ENCODE data around the gene SBK2. TPM values are rescaled to one million over a fixed set of nuclear protein-coding genes. Genes with fewer than 3 reads are reported as not detected.
A peak's percentile ranks its signal among the peaks of the same experiment; 100 is the strongest.

SBK2 gene
- total and polyA plus RNA-seq, 9 of the 15 experiments (the other 6 are each of a cell fraction or from before 2014, with no cell fraction given), result not detected

DNA sequence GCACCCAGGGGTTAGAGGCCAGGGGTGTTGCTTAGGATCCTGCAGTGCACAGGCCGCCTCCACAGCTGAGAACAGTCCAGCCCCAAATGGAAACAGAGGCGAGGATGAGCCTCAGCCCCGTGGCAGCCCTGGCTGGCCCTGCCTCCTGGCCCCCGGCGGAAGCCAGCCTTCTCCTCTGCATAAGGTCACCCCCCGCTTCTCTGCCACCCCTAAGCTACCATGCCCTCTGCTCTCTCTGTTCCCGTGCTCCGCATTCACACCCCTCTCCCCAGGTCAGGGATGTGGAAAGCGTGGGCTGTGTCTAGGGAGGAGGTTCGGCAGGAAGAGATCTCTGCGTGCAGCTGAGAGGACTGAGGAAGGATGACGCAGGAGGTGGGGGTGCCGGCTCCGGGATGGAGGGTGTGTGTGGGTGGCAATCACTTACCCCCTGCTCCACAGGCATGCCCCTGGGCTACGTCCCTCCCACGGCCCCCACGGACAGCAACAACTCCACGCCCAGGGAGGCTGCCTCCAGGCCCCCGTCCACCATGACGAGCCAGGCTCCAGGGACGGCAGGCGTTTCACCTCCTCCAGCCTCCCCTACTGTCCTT is 42.7 kb downstream of the SBK2 start (continued):
- TF ChIP-seq ZFX (CRISPR knock-in tag; IDR thresholded peaks at IDR 0.05), result no peak
- TF ChIP-seq FOXK2 (conservative IDR thresholded peaks at IDR 0.05 in 1 of 2, IDR thresholded peaks at IDR 0.05 in 1 of 2; ENCODE audit: low read depth in 2 of 2), result no peak
- TF ChIP-seq, protein P1, sequence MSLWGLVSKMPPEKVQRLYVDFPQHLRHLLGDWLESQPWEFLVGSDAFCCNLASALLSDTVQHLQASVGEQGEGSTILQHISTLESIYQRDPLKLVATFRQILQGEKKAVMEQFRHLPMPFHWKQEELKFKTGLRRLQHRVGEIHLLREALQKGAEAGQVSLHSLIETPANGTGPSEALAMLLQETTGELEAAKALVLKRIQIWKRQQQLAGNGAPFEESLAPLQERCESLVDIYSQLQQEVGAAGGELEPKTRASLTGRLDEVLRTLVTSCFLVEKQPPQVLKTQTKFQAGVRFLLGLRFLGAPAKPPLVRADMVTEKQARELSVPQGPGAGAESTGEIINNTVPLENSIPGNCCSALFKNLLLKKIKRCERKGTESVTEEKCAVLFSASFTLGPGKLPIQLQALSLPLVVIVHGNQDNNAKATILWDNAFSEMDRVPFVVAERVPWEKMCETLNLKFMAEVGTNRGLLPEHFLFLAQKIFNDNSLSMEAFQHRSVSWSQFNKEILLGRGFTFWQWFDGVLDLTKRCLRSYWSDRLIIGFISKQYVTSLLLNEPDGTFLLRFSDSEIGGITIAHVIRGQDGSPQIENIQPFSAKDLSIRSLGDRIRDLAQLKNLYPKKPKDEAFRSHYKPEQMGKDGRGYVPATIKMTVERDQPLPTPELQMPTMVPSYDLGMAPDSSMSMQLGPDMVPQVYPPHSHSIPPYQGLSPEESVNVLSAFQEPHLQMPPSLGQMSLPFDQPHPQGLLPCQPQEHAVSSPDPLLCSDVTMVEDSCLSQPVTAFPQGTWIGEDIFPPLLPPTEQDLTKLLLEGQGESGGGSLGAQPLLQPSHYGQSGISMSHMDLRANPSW (CRISPR knock-in tag; IDR thresholded peaks at IDR 0.05), result no peak
- TF ChIP-seq GATA2 (CRISPR knock-in tag; IDR thresholded peaks at IDR 0.05), result no peak
- TF ChIP-seq ZEB2 (IDR thresholded peaks at IDR 0.05), result 0 out of 2 replicates have a peak, but pooled peaks have one; percentile 13
- TF ChIP-seq, protein P2, sequence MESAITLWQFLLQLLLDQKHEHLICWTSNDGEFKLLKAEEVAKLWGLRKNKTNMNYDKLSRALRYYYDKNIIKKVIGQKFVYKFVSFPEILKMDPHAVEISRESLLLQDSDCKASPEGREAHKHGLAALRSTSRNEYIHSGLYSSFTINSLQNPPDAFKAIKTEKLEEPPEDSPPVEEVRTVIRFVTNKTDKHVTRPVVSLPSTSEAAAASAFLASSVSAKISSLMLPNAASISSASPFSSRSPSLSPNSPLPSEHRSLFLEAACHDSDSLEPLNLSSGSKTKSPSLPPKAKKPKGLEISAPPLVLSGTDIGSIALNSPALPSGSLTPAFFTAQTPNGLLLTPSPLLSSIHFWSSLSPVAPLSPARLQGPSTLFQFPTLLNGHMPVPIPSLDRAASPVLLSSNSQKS (CRISPR knock-in tag; IDR thresholded peaks at IDR 0.05), result no peak
- TF ChIP-seq, protein P3, sequence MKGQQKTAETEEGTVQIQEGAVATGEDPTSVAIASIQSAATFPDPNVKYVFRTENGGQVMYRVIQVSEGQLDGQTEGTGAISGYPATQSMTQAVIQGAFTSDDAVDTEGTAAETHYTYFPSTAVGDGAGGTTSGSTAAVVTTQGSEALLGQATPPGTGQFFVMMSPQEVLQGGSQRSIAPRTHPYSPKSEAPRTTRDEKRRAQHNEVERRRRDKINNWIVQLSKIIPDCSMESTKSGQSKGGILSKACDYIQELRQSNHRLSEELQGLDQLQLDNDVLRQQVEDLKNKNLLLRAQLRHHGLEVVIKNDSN (CRISPR knock-in tag; IDR thresholded peaks at IDR 0.05), result no peak
- no peak for TF ChIP-seq RBM15 (IDR thresholded peaks at IDR 0.05; ENCODE audit: insufficient read depth, low read length)
- TF ChIP-seq CBFA2T3 (IDR thresholded peaks at IDR 0.05), result peak; percentile 23; the same call in 1 of the 2 replicates
- TF ChIP-seq, protein P4, sequence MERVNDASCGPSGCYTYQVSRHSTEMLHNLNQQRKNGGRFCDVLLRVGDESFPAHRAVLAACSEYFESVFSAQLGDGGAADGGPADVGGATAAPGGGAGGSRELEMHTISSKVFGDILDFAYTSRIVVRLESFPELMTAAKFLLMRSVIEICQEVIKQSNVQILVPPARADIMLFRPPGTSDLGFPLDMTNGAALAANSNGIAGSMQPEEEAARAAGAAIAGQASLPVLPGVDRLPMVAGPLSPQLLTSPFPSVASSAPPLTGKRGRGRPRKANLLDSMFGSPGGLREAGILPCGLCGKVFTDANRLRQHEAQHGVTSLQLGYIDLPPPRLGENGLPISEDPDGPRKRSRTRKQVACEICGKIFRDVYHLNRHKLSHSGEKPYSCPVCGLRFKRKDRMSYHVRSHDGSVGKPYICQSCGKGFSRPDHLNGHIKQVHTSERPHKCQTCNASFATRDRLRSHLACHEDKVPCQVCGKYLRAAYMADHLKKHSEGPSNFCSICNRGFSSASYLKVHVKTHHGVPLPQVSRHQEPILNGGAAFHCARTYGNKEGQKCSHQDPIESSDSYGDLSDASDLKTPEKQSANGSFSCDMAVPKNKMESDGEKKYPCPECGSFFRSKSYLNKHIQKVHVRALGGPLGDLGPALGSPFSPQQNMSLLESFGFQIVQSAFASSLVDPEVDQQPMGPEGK (CRISPR knock-in tag; IDR thresholded peaks at IDR 0.05; ENCODE audit: borderline replicate concordance), result no peak
- TF ChIP-seq MTA3 (IDR thresholded peaks at IDR 0.05; ENCODE audit: borderline replicate concordance), result 0 out of 2 replicates have a peak, but pooled peaks have one; percentile 38
- no peak for TF ChIP-seq RAD51 (IDR thresholded peaks at IDR 0.05; ENCODE audit: borderline replicate concordance, low read depth)
- no peak for TF ChIP-seq CBX8 (IDR thresholded peaks at IDR 0.05; ENCODE audit: borderline replicate concordance, extremely low read depth, low read depth, low read length, poor library complexity, severe bottlenecking)
- TF ChIP-seq SNIP1 (IDR thresholded peaks at IDR 0.05; ENCODE audit: low read depth), result no peak
- TF ChIP-seq CREBBP (IDR thresholded peaks at IDR 0.05; ENCODE audit: low read depth, low read length), result no peak
- no peak for TF ChIP-seq HEY1 (CRISPR knock-in tag; IDR thresholded peaks at IDR 0.05; ENCODE audit: borderline replicate concordance)
- no peak for TF ChIP-seq SMAD3 (CRISPR knock-in tag; conservative IDR thresholded peaks at IDR 0.05)
- TF ChIP-seq BMI1 (IDR thresholded peaks at IDR 0.05; ENCODE audit: low read length), result no peak
- TF ChIP-seq PTRF (tag; IDR thresholded peaks at IDR 0.05), result no peak
- TF ChIP-seq, protein P5, sequence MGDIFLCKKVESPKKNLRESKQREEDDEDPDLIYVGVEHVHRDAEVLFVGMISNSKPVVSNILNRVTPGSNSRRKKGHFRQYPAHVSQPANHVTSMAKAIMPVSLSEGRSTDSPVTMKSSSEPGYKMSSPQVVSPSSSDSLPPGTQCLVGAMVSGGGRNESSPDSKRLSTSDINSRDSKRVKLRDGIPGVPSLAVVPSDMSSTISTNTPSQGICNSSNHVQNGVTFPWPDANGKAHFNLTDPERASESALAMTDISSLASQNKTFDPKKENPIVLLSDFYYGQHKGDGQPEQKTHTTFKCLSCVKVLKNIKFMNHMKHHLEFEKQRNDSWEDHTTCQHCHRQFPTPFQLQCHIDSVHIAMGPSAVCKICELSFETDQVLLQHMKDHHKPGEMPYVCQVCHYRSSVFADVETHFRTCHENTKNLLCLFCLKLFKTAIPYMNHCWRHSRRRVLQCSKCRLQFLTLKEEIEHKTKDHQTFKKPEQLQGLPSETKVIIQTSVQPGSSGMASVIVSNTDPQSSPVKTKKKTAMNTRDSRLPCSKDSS (IDR thresholded peaks at IDR 0.05; ENCODE audit: low read depth, partially characterized antibody), result no peak
